Kidney (tissue), 14 donors: ENCODE data around the gene KIAA0513. TPM values are rescaled to one million over a fixed set of nuclear protein-coding genes. Genes with fewer than 3 reads are reported as not detected.

ENCODE experiments used
- DNase-seq, 5 donors: peaks; one replicate each; pipeline ENCODE4 v3.0.0-alpha.2; 2013 to 2020
- FAIRE-seq: peaks from 2 replicates; lab custom pipeline; 2012; peaks lifted over from hg19 to GRCh38; lab: Jason Lieb, UNC
- H3K27ac ChIP-seq, 2 donors: one replicate each; pipeline ENCODE4 v1.7.0; 2013; ENCODE audit warnings: low read depth in 2 of 2, low read length in 2 of 2, inconsistent platforms in 1 of 2
- H3K27me3 ChIP-seq: one replicate; pipeline ENCODE4 v1.7.1; 2013; ENCODE audit warnings: low read length, inconsistent platforms; ENCODE audit not compliant: control insufficient read depth, insufficient read depth
- H3K36me3 ChIP-seq, 3 donors: one replicate each; pipeline versions ENCODE4 v1.7.0 to v1.7.1; 2013; ENCODE audit warnings: low read length in 3 of 3, control low read depth in 1 of 3, inconsistent platforms in 1 of 3; ENCODE audit not compliant: insufficient read depth in 3 of 3, control insufficient read depth in 2 of 3
- H3K4me1 ChIP-seq, 3 donors: one replicate each; pipeline versions ENCODE4 v1.7.0 to v1.7.1; 2013; ENCODE audit warnings: low read length in 3 of 3, inconsistent platforms in 1 of 3, low read depth in 1 of 3; ENCODE audit not compliant: control insufficient read depth in 2 of 3, insufficient read depth in 2 of 3
- H3K4me3 ChIP-seq, 3 donors: one replicate each; pipeline versions ENCODE4 v1.7.0 to v1.8.1; 2013; ENCODE audit warnings: low read length in 3 of 3, control low read depth in 1 of 3, inconsistent platforms in 1 of 3
- H3K9ac ChIP-seq, 3 donors: one replicate each; pipeline versions ENCODE4 v1.7.0 to v1.7.1; 2013; ENCODE audit warnings: low read length in 3 of 3, control low read depth in 1 of 3, inconsistent platforms in 1 of 3
- H3K9me3 ChIP-seq, 3 donors: one replicate each; pipeline versions ENCODE4 v1.7.0 to v1.7.1; 2013; ENCODE audit warnings: low read length in 3 of 3, control low read depth in 1 of 3, inconsistent platforms in 1 of 3; ENCODE audit not compliant: control insufficient read depth in 2 of 3, insufficient read depth in 1 of 3
- intact Hi-C: fragments of 100-400 bp; cut with DNase I; formaldehyde crosslinking; loops from one replicate; pipeline ENCODE4 v1.11.1; 2022
- polyA plus RNA-seq: library from polyadenylated mRNA; stranded (reverse); fragments of 350-450 nt; fragmentation: Illumina TruSeq; extraction: RNeasy Lipid Tissue Mini Kit (QIAGEN cat#74804); gene quantifications from one replicate; pipeline ENCODE4 v1.2.3, GENCODE V29; 2014; ENCODE audit warnings: low read depth, low replicate concordance; ENCODE audit not compliant: insufficient read depth
- total RNA-seq: library from RNA; stranded (reverse); fragmentation: NEBNext Ultra II Directional; extraction: Animal tissue kit (Norgen Biotek cat#: 25700); gene quantifications from one replicate; pipeline ENCODE4 v1.2.1, GENCODE V29; 2021
- TF ChIP-seq, protein P1 (sequence below): IDR thresholded peaks from 3 replicates; pipeline ENCODE4 v1.5.1; 2012; ENCODE audit warnings: mild to moderate bottlenecking, moderate library complexity, borderline replicate concordance; ENCODE audit not compliant: insufficient read depth; ENCODE audit errors: extremely low read depth
- donor health status: control.
- donor health status: control.
- donor health status: control.
- donor health status: control.
- donor health status: control.
- donor health status: DM: yes; HTN: yes; CAD: no.
- donor health status: Normal renal cell carcinoma (clear cell type).

The KIAA0513 gene
- total and polyA plus RNA-seq, 2 donors from 2014 or later, result 2.6 to 19.2 TPM

DNA sequence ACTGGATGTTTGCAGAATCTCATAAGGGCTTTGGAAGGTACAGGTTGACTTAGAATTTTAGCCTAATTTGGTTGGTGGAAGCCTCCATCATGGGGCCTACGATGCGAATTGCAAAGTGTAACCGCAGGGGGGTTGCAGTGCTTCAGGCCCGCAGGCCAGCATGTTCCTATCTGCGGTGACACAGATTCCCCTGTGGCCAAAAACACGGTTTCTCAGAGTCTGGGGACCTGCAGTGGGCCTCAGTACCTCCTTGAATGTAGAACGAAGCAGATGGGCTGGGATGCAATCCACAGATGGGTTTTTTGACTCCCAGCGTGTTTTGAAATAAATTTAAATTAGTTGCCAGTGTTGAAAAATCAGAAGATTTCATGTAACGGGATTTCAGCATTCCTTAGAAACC is 34.7 kb downstream of the KIAA0513 start:
- Histone ChIP-seq H3K9me3 (no peaks in the 10 kb centered on the region), H3K36me3 (no peaks in the 10 kb centered on the region), H3K4me3 (no peak overlapping the region), H3K27ac (no peak overlapping the region), H3K4me1 (peaks cover 0 to 3% (median 0%) of the 10 kb centered on the region in 3 donors), H3K9ac (no peak overlapping the region), H3K27me3 (no peaks in the 10 kb centered on the region)
- intact Hi-C loops, result no loop called here
- TF ChIP-seq, protein P1, sequence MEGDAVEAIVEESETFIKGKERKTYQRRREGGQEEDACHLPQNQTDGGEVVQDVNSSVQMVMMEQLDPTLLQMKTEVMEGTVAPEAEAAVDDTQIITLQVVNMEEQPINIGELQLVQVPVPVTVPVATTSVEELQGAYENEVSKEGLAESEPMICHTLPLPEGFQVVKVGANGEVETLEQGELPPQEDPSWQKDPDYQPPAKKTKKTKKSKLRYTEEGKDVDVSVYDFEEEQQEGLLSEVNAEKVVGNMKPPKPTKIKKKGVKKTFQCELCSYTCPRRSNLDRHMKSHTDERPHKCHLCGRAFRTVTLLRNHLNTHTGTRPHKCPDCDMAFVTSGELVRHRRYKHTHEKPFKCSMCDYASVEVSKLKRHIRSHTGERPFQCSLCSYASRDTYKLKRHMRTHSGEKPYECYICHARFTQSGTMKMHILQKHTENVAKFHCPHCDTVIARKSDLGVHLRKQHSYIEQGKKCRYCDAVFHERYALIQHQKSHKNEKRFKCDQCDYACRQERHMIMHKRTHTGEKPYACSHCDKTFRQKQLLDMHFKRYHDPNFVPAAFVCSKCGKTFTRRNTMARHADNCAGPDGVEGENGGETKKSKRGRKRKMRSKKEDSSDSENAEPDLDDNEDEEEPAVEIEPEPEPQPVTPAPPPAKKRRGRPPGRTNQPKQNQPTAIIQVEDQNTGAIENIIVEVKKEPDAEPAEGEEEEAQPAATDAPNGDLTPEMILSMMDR, result no peak
- FAIRE-seq, result no peak
- DNase-seq, result no peak

GRCh38 chr16:85062845-85063244 is 35.2 kb downstream of the KIAA0513 start:
- intact Hi-C loops, result no loop called here
- H3K4me3 ChIP-seq, result no peak overlapping the region
- no peak overlapping the region for H3K27ac ChIP-seq

GRCh38 chr16:85064186-85064585 is 36.6 kb downstream of the KIAA0513 start:
- TF ChIP-seq, protein P1, result no peak
- Histone ChIP-seq H3K27me3 (no peaks in the 10 kb centered on the region), H3K9ac (no peak overlapping the region), H3K4me3 (no peak overlapping the region), H3K4me1 (peaks cover 0 to 3% (median 0%) of the 10 kb centered on the region in 3 donors), H3K36me3 (no peaks in the 10 kb centered on the region), H3K27ac (no peak overlapping the region), H3K9me3 (no peaks in the 10 kb centered on the region)
- DNase-seq (no peak), FAIRE-seq (no peak)
- intact Hi-C loops, result no loop called here

More at GRCh38 chr16:85062845-85063244, 35.2 kb downstream of the KIAA0513 start:
- no peak for DNase-seq
- Histone ChIP-seq H3K9me3 (no peaks in the 10 kb centered on the region), H3K9ac (no peak overlapping the region), H3K36me3 (no peaks in the 10 kb centered on the region), H3K27me3 (no peaks in the 10 kb centered on the region), H3K4me1 (peaks cover 0 to 3% (median 0%) of the 10 kb centered on the region in 3 donors)
- TF ChIP-seq, protein P1, result no peak
- FAIRE-seq, result no peak

DNA sequence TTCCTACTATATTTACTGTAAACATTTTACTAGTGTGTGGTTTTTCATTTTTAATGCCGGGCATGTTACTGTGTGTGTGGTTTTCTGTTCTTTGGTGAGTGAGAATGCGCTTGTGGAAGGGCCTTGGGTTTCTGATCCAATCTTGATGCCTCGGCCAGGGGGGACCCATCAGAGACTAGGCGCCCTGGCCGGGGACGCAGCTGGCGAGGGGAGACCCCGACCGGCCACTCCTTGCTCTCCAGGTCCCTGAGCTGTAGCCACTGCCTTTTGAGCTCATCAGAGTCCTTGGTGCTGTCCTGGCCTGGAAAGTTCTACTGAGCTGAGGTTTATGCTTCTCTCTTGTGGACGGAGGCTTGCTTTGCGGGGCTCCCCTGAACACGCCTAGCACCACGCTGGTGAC is 37.5 kb downstream of the KIAA0513 start:
- intact Hi-C loops, result no loop called here
- Histone ChIP-seq H3K27me3 (no peaks in the 10 kb centered on the region), H3K4me1 (peaks cover 0 to 3% (median 0%) of the 10 kb centered on the region in 3 donors), H3K4me3 (no peak overlapping the region), H3K36me3 (no peaks in the 10 kb centered on the region), H3K9me3 (no peaks in the 10 kb centered on the region), H3K27ac (no peak overlapping the region), H3K9ac (no peak overlapping the region)
- DNase-seq (no peak), FAIRE-seq (no peak)
- TF ChIP-seq, protein P1, result no peak
